ENCODE measurements around the gene CDC42BPA. TPM values are rescaled to one million over a fixed set of nuclear protein-coding genes. Genes with fewer than 3 reads are reported as not detected.

Gene CDC42BPA
- total and polyA plus RNA-seq, 2 donors (not counting 3 experiments of a cell fraction or from before 2014, with no cell fraction given): 26.1 to 92.6 TPM

GRCh38 chr1:227016990-227017389, 301.3 kb downstream of the CDC42BPA start:
- Histone ChIP-seq H3K27ac (ENCODE audit: insufficient read depth, low read depth, low read length) (no peak overlapping the region), H2AFZ (ENCODE audit: low read depth, low read length) (no peak overlapping the region), H3K27me3 (ENCODE audit: control insufficient read depth in 2 of 2, insufficient read depth in 2 of 2, low read length in 2 of 2) (no peaks in the 10 kb centered on the region), H3K9me1 (replicated peaks; ENCODE audit: control insufficient read depth, extremely low read depth, insufficient read depth, low read length) (no peaks in the 10 kb centered on the region), H3K4me3 (replicated peaks in 1 of 3; ENCODE audit: insufficient read depth in 1 of 3, low read depth in 1 of 3, low read length in 3 of 3) (no peak overlapping the region), H3K9ac (replicated peaks; ENCODE audit: extremely low read depth, insufficient read depth, low read length) (no peak overlapping the region), H3K4me1 (ENCODE audit: control insufficient read depth, extremely low read depth, insufficient read depth, low read length) (no peaks in the 10 kb centered on the region), H3K36me3 (ENCODE audit: control insufficient read depth in 2 of 2, extremely low read depth in 1 of 2, insufficient read depth in 2 of 2, low read length in 2 of 2) (peaks cover 13 to 14% of the 10 kb centered on the region in 2 experiments), H3K9me3 (replicated peaks; ENCODE audit: control insufficient read depth, insufficient read depth, low read length) (no peaks in the 10 kb centered on the region), H3K79me2 (ENCODE audit: control insufficient read depth, insufficient read depth, low read length) (no peaks in the 10 kb centered on the region), H4K20me1 (replicated peaks; ENCODE audit: control insufficient read depth, extremely low read depth, insufficient read depth, low read length) (no peaks in the 10 kb centered on the region), H3K4me2 (ENCODE audit: insufficient read depth, low read length) (no peak overlapping the region)
- FAIRE-seq (no peak), DNase-seq (ENCODE audit: low read depth, low spot score) (no peak)
- no peak for TF ChIP-seq POLR2A (IDR thresholded peaks at IDR 0.05; ENCODE audit: low read depth, low read length)
- no peak for TF ChIP-seq EZH2 (IDR thresholded peaks at IDR 0.05; ENCODE audit: borderline replicate concordance, low read depth, low read length, severe bottlenecking)
- TF ChIP-seq CTCF (IDR thresholded peaks at IDR 0.05; ENCODE audit: extremely low read depth in 1 of 2, insufficient read depth in 1 of 2, low read depth in 1 of 2, low read length in 2 of 2): no peak
- TF ChIP-seq MYC (IDR thresholded peaks at IDR 0.05; ENCODE audit: low read depth, low read length): no peak
- TF ChIP-seq JUN (IDR thresholded peaks at IDR 0.05; ENCODE audit: borderline replicate concordance, insufficient read depth, insufficient read length, low read depth): no peak
- TF ChIP-seq GATA2 (IDR thresholded peaks at IDR 0.05; ENCODE audit: insufficient read depth, insufficient read length, low read depth, low read length): no peak
- no peak for TF ChIP-seq MAX (IDR thresholded peaks at IDR 0.05; ENCODE audit: insufficient read depth, insufficient read length)
- TF ChIP-seq POLR2AphosphoS5 (IDR thresholded peaks at IDR 0.05; ENCODE audit: insufficient read depth, low read depth, low read length): no peak
- TF ChIP-seq FOS (IDR thresholded peaks at IDR 0.05; ENCODE audit: borderline replicate concordance, insufficient read depth, low read length): no peak
- ChIA-PET POLR2A (no interaction called here), CTCF (no interaction called here)
- BruUV-seq (replicated peaks): no TSS peak
- dilution Hi-C loops (cut with MboI; ENCODE audit: extremely low pct_ligation_motif_present, low sequenced_read_pairs): no loop called here
- intact Hi-C loops (cut with micrococcal nuclease): no loop called here

Data from endothelial cell of umbilical vein (primary cell).